Measurements from ENCODE around the gene PCBP3.
A peak's percentile ranks its signal among the peaks of the same experiment; 100 is the strongest.

PCBP3 gene

DNA sequence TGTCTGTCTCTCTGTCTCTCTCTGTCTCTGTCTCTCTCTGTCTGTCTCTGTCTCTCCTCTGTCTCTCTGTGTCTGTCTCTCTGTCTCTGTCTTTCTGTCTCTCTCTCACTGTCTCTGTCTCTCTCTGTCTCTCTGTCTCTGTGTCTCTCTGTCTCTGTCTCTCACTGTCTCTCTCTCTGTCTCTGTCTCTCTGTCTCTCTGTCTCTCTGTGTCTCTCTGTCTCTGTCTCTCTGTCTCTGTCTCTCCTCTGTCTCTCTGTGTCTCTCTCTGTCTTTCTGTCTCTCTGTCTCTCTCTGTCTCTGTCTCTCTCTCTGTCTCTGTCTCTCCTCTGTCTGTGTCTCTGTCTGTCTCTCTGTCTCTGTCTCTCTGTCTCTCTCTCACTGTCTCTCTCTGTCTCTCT is 337.2 kb downstream of the PCBP3 start:
- DNase-seq (ENCODE audit: low spot score) = no peak
- TF ChIP-seq, protein P1, sequence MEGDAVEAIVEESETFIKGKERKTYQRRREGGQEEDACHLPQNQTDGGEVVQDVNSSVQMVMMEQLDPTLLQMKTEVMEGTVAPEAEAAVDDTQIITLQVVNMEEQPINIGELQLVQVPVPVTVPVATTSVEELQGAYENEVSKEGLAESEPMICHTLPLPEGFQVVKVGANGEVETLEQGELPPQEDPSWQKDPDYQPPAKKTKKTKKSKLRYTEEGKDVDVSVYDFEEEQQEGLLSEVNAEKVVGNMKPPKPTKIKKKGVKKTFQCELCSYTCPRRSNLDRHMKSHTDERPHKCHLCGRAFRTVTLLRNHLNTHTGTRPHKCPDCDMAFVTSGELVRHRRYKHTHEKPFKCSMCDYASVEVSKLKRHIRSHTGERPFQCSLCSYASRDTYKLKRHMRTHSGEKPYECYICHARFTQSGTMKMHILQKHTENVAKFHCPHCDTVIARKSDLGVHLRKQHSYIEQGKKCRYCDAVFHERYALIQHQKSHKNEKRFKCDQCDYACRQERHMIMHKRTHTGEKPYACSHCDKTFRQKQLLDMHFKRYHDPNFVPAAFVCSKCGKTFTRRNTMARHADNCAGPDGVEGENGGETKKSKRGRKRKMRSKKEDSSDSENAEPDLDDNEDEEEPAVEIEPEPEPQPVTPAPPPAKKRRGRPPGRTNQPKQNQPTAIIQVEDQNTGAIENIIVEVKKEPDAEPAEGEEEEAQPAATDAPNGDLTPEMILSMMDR (IDR thresholded peaks at IDR 0.05; ENCODE audit: extremely low read depth, missing control alignments) = no peak

DNA sequence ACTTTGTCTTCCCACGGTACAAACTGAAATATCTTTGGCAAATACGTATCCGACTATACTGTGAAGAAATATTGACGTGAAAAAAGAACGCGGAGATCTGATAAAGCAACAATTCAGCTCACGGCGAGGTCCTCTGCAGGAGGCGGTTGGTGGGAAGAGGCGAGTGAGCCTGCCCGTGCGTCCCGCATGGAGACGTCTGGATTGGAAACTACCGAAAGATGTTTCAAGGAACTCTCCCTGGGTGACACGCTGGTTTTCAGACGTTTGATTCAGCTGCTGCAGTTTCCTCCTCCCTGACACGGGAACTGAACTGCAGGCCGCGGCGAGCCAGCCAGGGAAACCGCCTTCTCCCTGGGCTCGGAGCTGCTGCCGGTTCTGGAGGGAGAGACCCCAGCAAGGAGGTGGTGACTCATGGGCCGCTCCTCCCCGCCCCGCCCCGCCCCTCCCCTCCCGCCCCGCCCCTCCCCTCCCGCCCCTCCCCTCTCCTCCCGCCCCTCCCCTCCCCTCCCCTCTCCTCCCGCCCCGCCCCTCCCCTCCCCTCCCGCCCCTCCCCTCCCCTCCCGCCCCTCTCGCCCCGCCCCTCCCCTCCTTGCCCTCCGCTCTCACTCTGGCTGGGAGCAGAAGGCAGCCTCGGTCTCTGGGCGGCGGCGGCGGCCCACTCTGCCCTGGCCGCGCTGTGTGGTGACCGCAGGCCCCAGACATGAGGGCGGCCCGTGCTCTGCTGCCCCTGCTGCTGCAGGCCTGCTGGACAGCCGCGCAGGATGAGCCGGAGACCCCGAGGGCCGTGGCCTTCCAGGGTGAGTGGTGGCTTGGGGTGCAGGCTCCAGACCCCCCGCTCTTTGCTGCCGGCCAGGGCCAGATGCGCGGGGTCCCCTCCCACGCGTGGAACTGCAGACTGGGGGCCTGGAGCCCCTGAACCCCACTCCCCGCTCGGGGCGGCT is 337.9 kb downstream of the PCBP3 start, which contains the start of gene COL6A1:
COL6A1 (plus strand) TSS at position 620 of the 941 bp plus-strand sequence; CDS start at position 701, 81 bp downstream.
- TF ChIP-seq, protein P1 (IDR thresholded peaks at IDR 0.05; ENCODE audit: extremely low read depth, missing control alignments) = no peak
- DNase-seq (ENCODE audit: low spot score) = peak; percentile 80

DNA sequence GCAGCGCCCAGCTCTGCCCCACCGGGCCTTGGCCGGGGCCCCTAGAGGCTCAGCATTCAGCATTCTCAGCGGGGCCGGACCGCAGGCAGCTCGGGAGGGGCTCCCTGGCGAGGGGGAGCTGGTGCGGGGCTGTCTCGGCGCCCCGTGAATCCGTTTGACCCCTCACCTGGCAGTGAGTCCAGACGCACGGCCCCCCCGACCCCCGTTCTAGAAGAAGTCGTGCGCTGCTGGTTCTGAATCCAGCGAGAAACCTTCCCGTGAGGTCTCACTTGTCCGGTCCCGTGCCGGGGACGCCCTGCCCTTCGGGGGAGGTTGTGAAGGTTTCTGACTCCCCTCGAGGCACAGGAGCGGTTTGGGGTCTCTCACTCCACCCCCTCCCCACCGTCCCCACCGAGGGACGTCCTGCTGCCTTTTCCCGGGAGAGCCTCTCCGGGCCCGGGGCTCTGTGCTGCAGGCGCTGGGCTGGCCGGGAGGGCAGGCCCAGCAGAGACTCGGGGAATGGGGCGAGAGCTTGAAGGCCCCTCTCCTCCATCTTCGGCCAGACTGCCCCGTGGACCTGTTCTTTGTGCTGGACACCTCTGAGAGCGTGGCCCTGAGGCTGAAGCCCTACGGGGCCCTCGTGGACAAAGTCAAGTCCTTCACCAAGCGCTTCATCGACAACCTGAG is 338.7 kb downstream of the PCBP3 start:
- TF ChIP-seq, protein P1 (IDR thresholded peaks at IDR 0.05; ENCODE audit: extremely low read depth, missing control alignments) = no peak
- DNase-seq (ENCODE audit: low spot score) = no peak

DNA sequence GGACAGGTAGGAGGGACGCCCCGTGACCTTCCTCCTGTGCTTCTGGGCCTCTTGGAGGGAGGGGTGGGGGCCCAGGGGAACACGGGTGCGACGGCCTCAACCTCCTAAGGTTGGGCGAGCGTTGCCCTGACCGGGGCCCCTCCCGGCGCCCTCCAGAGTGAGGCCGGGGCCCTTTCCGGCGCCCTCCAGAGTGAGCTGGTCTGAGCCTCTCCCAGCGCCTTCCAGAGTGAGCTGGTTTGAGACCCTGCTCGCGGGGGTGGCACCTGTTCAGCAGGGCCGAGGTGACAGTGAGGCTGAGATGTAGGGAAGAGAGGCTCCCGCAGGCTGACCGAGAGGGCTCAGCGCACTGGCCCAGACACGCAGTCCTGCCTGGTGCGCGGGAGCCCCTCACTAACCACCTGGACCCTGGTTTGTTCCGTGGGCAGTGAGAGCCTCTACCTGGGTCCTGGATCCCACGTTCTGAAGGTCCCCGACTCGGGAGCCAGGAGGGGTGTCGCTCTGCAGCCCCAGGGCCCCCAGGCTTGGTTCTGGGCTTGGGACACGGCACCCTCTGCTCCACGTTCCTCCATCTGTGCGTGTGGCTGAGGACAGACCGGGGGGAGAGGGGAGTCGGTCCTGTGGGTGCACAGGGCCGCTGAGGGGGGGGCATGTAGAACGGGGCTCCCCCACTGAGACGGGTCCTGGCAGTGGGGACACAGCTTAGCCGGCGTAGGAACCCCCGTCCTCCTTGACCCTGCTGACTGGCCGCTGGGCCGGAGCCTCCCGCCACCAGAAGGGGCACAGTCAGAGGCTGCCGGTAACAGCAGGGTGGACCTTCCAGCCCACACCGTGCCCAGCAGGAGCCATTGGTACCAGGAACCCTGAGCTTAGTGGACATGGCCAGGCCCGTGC is 339.5 kb downstream of the PCBP3 start:
- DNase-seq (ENCODE audit: low spot score) = no peak
- TF ChIP-seq, protein P1 (IDR thresholded peaks at IDR 0.05; ENCODE audit: extremely low read depth, missing control alignments) = no peak

DNA sequence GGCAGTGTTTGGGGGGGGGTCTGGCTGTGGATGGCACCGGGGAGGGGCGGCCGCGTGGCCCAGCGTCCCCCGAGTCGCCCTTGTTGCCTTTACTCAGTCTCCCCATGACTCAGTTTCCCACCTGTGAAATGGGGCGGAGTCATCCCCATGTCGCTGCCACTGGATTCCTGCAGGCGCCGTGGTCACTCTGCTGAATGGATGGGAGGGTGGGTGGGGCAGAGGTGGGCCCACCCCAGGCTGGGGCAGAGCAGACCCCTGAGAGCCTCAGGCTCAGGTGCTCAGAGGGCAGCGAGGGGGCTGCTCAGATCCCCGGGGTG is 340.1 kb downstream of the PCBP3 start:
- DNase-seq (ENCODE audit: low spot score) = no peak
- TF ChIP-seq, protein P1 (IDR thresholded peaks at IDR 0.05; ENCODE audit: extremely low read depth, missing control alignments) = no peak

DNA sequence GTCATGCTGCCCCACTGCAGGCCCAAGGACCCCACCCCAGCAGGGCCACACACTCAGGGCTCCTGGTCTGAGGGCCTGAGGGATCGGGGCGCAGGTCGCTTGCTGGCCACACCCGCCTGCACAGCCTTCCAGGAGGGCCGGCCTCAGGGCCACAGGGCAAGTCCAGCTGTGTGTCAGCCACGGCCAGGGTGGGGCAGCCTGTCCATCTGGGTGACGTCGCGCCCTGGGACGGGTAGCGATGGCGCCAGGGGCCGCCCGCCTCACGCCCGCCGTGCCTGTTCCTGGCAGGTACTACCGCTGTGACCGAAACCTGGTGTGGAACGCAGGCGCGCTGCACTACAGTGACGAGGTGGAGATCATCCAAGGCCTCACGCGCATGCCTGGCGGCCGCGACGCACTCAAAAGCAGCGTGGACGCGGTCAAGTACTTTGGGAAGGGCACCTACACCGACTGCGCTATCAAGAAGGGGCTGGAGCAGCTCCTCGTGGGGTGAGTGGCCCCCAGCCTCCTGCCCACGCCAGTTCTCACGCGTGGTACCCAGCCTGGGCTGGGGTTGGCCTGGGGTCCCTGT is 340.5 kb downstream of the PCBP3 start:
- TF ChIP-seq, protein P1 (IDR thresholded peaks at IDR 0.05; ENCODE audit: extremely low read depth, missing control alignments) = no peak
- no peak for DNase-seq (ENCODE audit: low spot score)
